Immature natural killer cell (primary cell): ENCODE results near the gene FRMD5. TPM values are rescaled to one million over a fixed set of nuclear protein-coding genes. Genes with fewer than 3 reads are reported as not detected.

Experiments
- DNase-seq, 3 donors: peaks; one replicate each; pipeline ENCODE4 v3.0.0; 2022; ENCODE audit warnings: mixed read lengths in 1 of 3
- H3K27ac Mint-ChIP-seq, 6 donors: one replicate each; pipeline ENCODE4 v1.8.0; 2020; ENCODE audit warnings: mixed read lengths in 6 of 6, mild to moderate bottlenecking in 5 of 6, inconsistent platforms in 4 of 6, moderate library complexity in 3 of 6
- H3K27me3 Mint-ChIP-seq, 3 donors: one replicate each; pipeline ENCODE4 v1.8.0; 2020 to 2021; ENCODE audit warnings: low read depth in 3 of 3, mild to moderate bottlenecking in 3 of 3, mixed read lengths in 3 of 3, moderate library complexity in 3 of 3, inconsistent platforms in 1 of 3
- H3K36me3 Mint-ChIP-seq, 3 donors: one replicate each; pipeline ENCODE4 v1.8.0; 2020; ENCODE audit warnings: mixed read lengths in 3 of 3, inconsistent platforms in 2 of 3, mild to moderate bottlenecking in 2 of 3
- H3K4me1 Mint-ChIP-seq, 2 donors: one replicate each; pipeline ENCODE4 v1.8.0; 2020; ENCODE audit warnings: inconsistent platforms in 2 of 2, mild to moderate bottlenecking in 2 of 2, mixed read lengths in 2 of 2, moderate library complexity in 1 of 2
- H3K4me3 Mint-ChIP-seq, 5 donors: one replicate each; pipeline ENCODE4 v1.8.0; 2020; ENCODE audit warnings: mild to moderate bottlenecking in 5 of 5, mixed read lengths in 5 of 5, inconsistent platforms in 3 of 5, moderate library complexity in 3 of 5
- H3K9me3 Mint-ChIP-seq, 6 donors: one replicate each; pipeline ENCODE4 v1.8.0; 2020; ENCODE audit warnings: mild to moderate bottlenecking in 6 of 6, mixed read lengths in 6 of 6, inconsistent platforms in 4 of 6, moderate library complexity in 3 of 6
- polyA plus RNA-seq, 3 donors: library from polyadenylated mRNA; unstranded; fragments of 300-500 nt; fragmentation: Illumina TruSeq; gene quantifications; one replicate each; pipeline ENCODE4 v1.2.3, GENCODE V29; 2021

Gene FRMD5
- polyA plus RNA-seq, 3 donors from 2014 or later: 0.08 to 0.75 (median 0.21) TPM

GRCh38 chr15:43824302-43825246 is 370.5 kb downstream of the FRMD5 start, which contains the start of gene MFAP1:
Gene MFAP1 (minus strand): TSS chr15:43824690. CDS start chr15:43824569, 121 bp downstream.
- Mint-ChIP-seq H3K9me3 (no peaks in the 10 kb centered on the region), H3K27me3 (peaks cover 4 to 10% (median 7%) of the 10 kb centered on the region in 3 donors), H3K36me3 (no peaks in the 10 kb centered on the region), H3K27ac (peak within 1 kb of the TSS; percentile 96 to 100 (median 98)), H3K4me3 (peak within 1 kb of the TSS; percentile 96 to 99 (median 98)), H3K4me1 (peaks cover 58 to 63% of the 10 kb centered on the region in 2 donors)
- peak; percentile 89 to 92 (median 91) for DNase-seq

GRCh38 chr15:43821505-43821904 is 373.6 kb downstream of the FRMD5 start:
- peaks cover 38 to 52% of the 10 kb centered on the region in 2 donors for H3K4me1 Mint-ChIP-seq
- H3K27ac Mint-ChIP-seq: peak overlapping the region in 5 of 6 donors; percentile 24 to 83 (median 39)
- H3K4me3 Mint-ChIP-seq: peak overlapping the region in 4 of 5 donors; percentile 6 to 44 (median 30)
- no peaks in the 10 kb centered on the region for H3K9me3 Mint-ChIP-seq
- H3K27me3 Mint-ChIP-seq: peaks cover 4 to 8% (median 7%) of the 10 kb centered on the region in 3 donors
- H3K36me3 Mint-ChIP-seq: peaks cover 0 to 7% (median 3%) of the 10 kb centered on the region in 3 donors
- DNase-seq: no peak

Other genes with a start within 250 kb of the FRMD5 start
- gene GOLM2, start 93.4 kb upstream of the FRMD5 start, polyA plus RNA-seq: 10 to 100 TPM; 48.8 to 63.9 (median 49.2) TPM
- 10 to 100 TPM; 32.4 to 56.1 (median 49.0) TPM for gene CTDSPL2, start 232.4 kb upstream of the FRMD5 start, polyA plus RNA-seq